ENCODE results near the gene ERGIC1. TPM values are rescaled to one million over a fixed set of nuclear protein-coding genes. Genes with fewer than 3 reads are reported as not detected.

ERGIC1 gene
- total RNA-seq, 1 donor from 2014 or later: 184 TPM

DNA sequence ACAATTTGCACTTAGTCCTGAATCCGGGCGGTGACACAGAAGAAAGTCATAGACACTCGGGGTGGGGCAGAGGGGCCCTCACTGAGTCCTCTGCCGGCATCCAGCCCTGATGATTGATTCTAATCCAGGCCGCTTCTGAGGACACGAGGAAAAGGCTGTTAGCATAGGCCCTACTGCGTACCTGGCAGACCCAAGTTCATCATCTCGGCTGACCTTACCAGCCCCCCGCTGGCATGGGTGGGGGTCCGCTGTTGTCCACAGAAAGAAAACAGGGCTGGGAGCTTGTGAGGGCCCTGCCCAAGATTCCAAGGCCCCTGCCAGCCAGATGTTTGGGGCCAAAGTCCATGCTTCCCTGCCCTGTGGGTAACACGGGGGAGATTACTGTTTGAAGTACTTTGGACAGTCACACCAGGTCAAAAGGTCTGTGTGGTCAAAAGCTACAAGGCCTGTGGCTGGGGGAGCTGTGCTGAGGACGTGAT, 24.5 kb downstream of the ERGIC1 start:
- Histone ChIP-seq H3K4me3 (no peak overlapping the region), H3K27ac (peak overlapping the region; percentile 88 to 97), H3K27me3 (no peaks in the 10 kb centered on the region), H3K36me3 (no peaks in the 10 kb centered on the region), H3K4me1 (peaks cover 40 to 74% of the 10 kb centered on the region in 2 donors), H3K9me3 (no peaks in the 10 kb centered on the region)
- no peak for DNase-seq (ENCODE audit: low spot score in 2 of 2)
- intact Hi-C loops (cut with DNase I): no loop called here
- TF ChIP-seq, protein P1, sequence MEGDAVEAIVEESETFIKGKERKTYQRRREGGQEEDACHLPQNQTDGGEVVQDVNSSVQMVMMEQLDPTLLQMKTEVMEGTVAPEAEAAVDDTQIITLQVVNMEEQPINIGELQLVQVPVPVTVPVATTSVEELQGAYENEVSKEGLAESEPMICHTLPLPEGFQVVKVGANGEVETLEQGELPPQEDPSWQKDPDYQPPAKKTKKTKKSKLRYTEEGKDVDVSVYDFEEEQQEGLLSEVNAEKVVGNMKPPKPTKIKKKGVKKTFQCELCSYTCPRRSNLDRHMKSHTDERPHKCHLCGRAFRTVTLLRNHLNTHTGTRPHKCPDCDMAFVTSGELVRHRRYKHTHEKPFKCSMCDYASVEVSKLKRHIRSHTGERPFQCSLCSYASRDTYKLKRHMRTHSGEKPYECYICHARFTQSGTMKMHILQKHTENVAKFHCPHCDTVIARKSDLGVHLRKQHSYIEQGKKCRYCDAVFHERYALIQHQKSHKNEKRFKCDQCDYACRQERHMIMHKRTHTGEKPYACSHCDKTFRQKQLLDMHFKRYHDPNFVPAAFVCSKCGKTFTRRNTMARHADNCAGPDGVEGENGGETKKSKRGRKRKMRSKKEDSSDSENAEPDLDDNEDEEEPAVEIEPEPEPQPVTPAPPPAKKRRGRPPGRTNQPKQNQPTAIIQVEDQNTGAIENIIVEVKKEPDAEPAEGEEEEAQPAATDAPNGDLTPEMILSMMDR (IDR thresholded peaks at IDR 0.05): no peak

- H3K36me3 ChIP-seq: no peaks in the 10 kb centered on the region
- intact Hi-C loops (cut with DNase I): loop anchor here (1.0 kb wide), 1 partner anchor 64 kb away; no protein-coding TSS in a partner anchor
- H3K27ac ChIP-seq: peak overlapping the region; percentile 88 to 97
- no peaks in the 10 kb centered on the region for H3K9me3 ChIP-seq
- peak overlapping the region; percentile 1 to 51 for H3K4me3 ChIP-seq
- peak in 1 of 2 donors; percentile 96 for DNase-seq (ENCODE audit: low spot score in 2 of 2)
- H3K4me1 ChIP-seq: peaks cover 36 to 67% of the 10 kb centered on the region in 2 donors
- H3K27me3 ChIP-seq: no peaks in the 10 kb centered on the region
- TF ChIP-seq, protein P1 (IDR thresholded peaks at IDR 0.05): no peak
Measured at GRCh38 chr5:172858990-172859811, 25.1 kb downstream of the ERGIC1 start.

- intact Hi-C loops (cut with DNase I): loop anchor here (1.0 to 2.0 kb wide), 2 partner anchors 59 to 65 kb away; no protein-coding TSS in a partner anchor
- TF ChIP-seq, protein P1 (IDR thresholded peaks at IDR 0.05): no peak
- Histone ChIP-seq H3K4me3 (peak overlapping the region; percentile 1 to 51), H3K36me3 (no peaks in the 10 kb centered on the region), H3K27ac (peak overlapping the region; percentile 88 to 97), H3K27me3 (no peaks in the 10 kb centered on the region), H3K4me1 (peaks cover 34 to 61% of the 10 kb centered on the region in 2 donors), H3K9me3 (no peaks in the 10 kb centered on the region)
- DNase-seq (ENCODE audit: low spot score in 2 of 2): no peak
Measured at GRCh38 chr5:172859966-172860365, 25.9 kb downstream of the ERGIC1 start.

DNA sequence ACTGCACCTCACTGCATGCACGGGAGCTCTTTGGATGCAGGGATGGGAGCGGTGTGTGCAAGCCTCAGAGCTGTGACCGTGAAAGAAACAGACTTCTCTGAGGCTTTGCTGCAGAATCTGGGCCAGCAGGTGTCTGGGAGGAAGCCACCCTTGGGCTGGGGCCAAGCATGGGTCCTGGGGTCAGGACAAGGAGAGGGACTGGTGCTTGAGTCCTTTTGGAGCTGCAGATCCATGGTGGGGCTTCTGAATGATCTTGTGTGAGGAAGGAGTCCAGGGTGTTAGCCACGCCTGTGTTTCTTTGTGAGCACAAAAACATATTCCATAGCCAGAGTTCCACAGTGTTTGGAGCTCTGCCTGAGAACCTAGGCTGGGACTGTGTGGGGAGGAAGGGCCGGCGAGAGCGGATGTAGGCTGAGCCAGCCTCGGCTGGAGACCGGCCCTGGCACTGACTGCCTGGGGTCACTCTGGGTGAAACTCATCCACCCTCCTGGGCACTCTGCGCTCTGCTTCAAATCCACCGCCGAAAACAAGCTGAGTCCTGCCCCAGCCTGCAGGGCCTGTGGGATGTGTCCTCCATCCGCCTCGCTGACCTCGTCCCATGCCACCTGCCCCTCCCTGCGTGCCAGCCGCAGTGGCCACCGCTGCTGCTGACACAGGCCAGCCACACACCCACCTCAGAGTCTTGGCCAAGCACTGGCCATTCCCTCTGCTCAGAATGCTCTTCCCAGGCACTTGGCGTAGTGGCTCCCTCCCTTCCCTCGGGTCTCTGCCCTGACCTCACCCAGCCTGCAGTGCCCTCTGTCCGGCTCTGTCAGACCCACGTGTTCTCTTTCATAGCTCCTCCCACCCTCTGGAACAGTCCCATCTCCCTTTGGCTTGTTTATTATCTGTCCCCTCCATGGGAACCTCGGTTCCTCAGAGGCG, 26.7 kb downstream of the ERGIC1 start:
- Histone ChIP-seq H3K27ac (peak overlapping the region; percentile 88 to 97), H3K4me3 (peak overlapping the region; percentile 1 to 51), H3K4me1 (peaks cover 28 to 59% of the 10 kb centered on the region in 2 donors), H3K9me3 (no peaks in the 10 kb centered on the region), H3K27me3 (no peaks in the 10 kb centered on the region), H3K36me3 (no peaks in the 10 kb centered on the region)
- peak; percentile 65 to 97 for DNase-seq (ENCODE audit: low spot score in 2 of 2)
- TF ChIP-seq, protein P1 (IDR thresholded peaks at IDR 0.05): no peak
- intact Hi-C loops (cut with DNase I): loop anchor here (2.0 kb wide), 1 partner anchor 60 kb away; no protein-coding TSS in a partner anchor

GRCh38 chr5:172861461-172861860, 27.4 kb downstream of the ERGIC1 start:
- intact Hi-C loops (cut with DNase I): loop anchor here (2.0 kb wide), 1 partner anchor 61 kb away; no protein-coding TSS in a partner anchor
- H3K27me3 ChIP-seq: no peaks in the 10 kb centered on the region
- TF ChIP-seq, protein P1 (IDR thresholded peaks at IDR 0.05): no peak
- no peaks in the 10 kb centered on the region for H3K36me3 ChIP-seq
- peak overlapping the region; percentile 88 to 97 for H3K27ac ChIP-seq
- H3K9me3 ChIP-seq: no peaks in the 10 kb centered on the region
- peak overlapping the region in 1 of 2 donors; percentile 28 for H3K4me3 ChIP-seq
- H3K4me1 ChIP-seq: peaks cover 24 to 57% of the 10 kb centered on the region in 2 donors
- no peak for DNase-seq (ENCODE audit: low spot score in 2 of 2)
